OCI-LY3 (cell line): ENCODE results near the gene BRPF1.

ENCODE experiments used
- EZH2phosphoT487 ChIP-seq: fragments of 200-600 bp; shearing (Covaris generic); IDR thresholded peaks from 2 replicates; pipeline ENCODE4 v1.6.1; 2018; ENCODE audit warnings: antibody characterized with exemption, mixed run types, low read depth
- TF ChIP-seq, protein P1 (sequence below): fragments of 200-600, 300-600 bp; sonication (generic); IDR thresholded peaks from 2 replicates; pipeline ENCODE4 v1.5.1; 2014; ENCODE audit warnings: antibody characterized with exemption, low read length, low read depth

- TF ChIP-seq, protein P1, sequence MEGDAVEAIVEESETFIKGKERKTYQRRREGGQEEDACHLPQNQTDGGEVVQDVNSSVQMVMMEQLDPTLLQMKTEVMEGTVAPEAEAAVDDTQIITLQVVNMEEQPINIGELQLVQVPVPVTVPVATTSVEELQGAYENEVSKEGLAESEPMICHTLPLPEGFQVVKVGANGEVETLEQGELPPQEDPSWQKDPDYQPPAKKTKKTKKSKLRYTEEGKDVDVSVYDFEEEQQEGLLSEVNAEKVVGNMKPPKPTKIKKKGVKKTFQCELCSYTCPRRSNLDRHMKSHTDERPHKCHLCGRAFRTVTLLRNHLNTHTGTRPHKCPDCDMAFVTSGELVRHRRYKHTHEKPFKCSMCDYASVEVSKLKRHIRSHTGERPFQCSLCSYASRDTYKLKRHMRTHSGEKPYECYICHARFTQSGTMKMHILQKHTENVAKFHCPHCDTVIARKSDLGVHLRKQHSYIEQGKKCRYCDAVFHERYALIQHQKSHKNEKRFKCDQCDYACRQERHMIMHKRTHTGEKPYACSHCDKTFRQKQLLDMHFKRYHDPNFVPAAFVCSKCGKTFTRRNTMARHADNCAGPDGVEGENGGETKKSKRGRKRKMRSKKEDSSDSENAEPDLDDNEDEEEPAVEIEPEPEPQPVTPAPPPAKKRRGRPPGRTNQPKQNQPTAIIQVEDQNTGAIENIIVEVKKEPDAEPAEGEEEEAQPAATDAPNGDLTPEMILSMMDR, result no peak
- no peak for TF ChIP-seq EZH2phosphoT487
These were observed 41.8 kb upstream of the BRPF1 start for GRCh38 chr3:9689757-9690156.
